Endothelial cell (in vitro differentiated cells): Measurements from ENCODE around the gene RBMS3. TPM values are rescaled to one million over a fixed set of nuclear protein-coding genes. Genes with fewer than 3 reads are reported as not detected.
"Not testable (repeated sequence)": the region's sequence is repeated elsewhere in the genome, so short reads cannot be mapped to it uniquely, and the experiment has no call there.

Experiments
- DNase-seq: peaks from one replicate; pipeline ENCODE4 v3.0.0; 2021; ENCODE audit warnings: low spot score
- H3K27ac Mint-ChIP-seq: one replicate; pipeline ENCODE4 v1.8.0; 2021; ENCODE audit warnings: mixed read lengths, inconsistent platforms; ENCODE audit not compliant: unreplicated experiment
- H3K27me3 Mint-ChIP-seq: one replicate; pipeline ENCODE4 v1.8.0; 2021; ENCODE audit warnings: mild to moderate bottlenecking, moderate library complexity, mixed read lengths, inconsistent platforms; ENCODE audit not compliant: unreplicated experiment
- H3K36me3 Mint-ChIP-seq: one replicate; pipeline ENCODE4 v1.8.0; 2021; ENCODE audit warnings: mild to moderate bottlenecking, low read depth, mixed read lengths, inconsistent platforms; ENCODE audit not compliant: unreplicated experiment
- H3K4me1 Mint-ChIP-seq: one replicate; pipeline ENCODE4 v1.8.0; 2021; ENCODE audit warnings: mild to moderate bottlenecking, mixed read lengths, inconsistent platforms; ENCODE audit not compliant: unreplicated experiment
- H3K4me3 Mint-ChIP-seq: one replicate; pipeline ENCODE4 v1.8.0; 2021; ENCODE audit warnings: mild to moderate bottlenecking, mixed read lengths, inconsistent platforms; ENCODE audit not compliant: unreplicated experiment
- H3K9me3 Mint-ChIP-seq: one replicate; pipeline ENCODE4 v1.8.0; 2021; ENCODE audit warnings: mixed read lengths, inconsistent platforms; ENCODE audit not compliant: unreplicated experiment
- CTCF ChIP-seq: fragments of 200-600 bp; sonication (generic); IDR thresholded peaks from one replicate; pipeline ENCODE4 v1.5.0; 2021; ENCODE audit warnings: antibody characterized with exemption; ENCODE audit not compliant: unreplicated experiment
- total RNA-seq: library from RNA; stranded (reverse); fragmentation: NEBNext Ultra II Directional; extraction: Animal tissue kit (Norgen Biotek cat#: 25700); gene quantifications from one replicate; pipeline ENCODE4 v1.2.1, GENCODE V29; 2021; ENCODE audit not compliant: unreplicated experiment

Gene RBMS3
- total RNA-seq, 1 donor from 2014 or later = 30.9 TPM

- Mint-ChIP-seq H3K4me3 (no peak overlapping the region), H3K9me3 (peaks cover 3% of the 10 kb centered on the region), H3K4me1 (peaks cover 14% of the 10 kb centered on the region), H3K27ac (no peak overlapping the region), H3K27me3 (no peaks in the 10 kb centered on the region), H3K36me3 (no peaks in the 10 kb centered on the region)
- no peak for TF ChIP-seq CTCF
- no peak for DNase-seq
Measured at GRCh38 chr3:30048431-30048830, 767.6 kb downstream of the RBMS3 start.

GRCh38 chr3:30050116-30050515 is 769.2 kb downstream of the RBMS3 start:
- not testable (repeated sequence) for H3K27ac Mint-ChIP-seq, H3K4me3 Mint-ChIP-seq, H3K4me1 Mint-ChIP-seq, H3K9me3 Mint-ChIP-seq, H3K27me3 Mint-ChIP-seq, DNase-seq, H3K36me3 Mint-ChIP-seq

GRCh38 chr3:30059240-30059639 is 778.4 kb downstream of the RBMS3 start:
- DNase-seq = no peak
- H3K9me3 Mint-ChIP-seq = no peaks in the 10 kb centered on the region
- H3K4me3 Mint-ChIP-seq = no peak overlapping the region
- H3K4me1 Mint-ChIP-seq = peaks cover 10% of the 10 kb centered on the region
- TF ChIP-seq CTCF = no peak
- H3K27ac Mint-ChIP-seq = no peak overlapping the region
- no peaks in the 10 kb centered on the region for H3K27me3 Mint-ChIP-seq
- peaks cover 2% of the 10 kb centered on the region for H3K36me3 Mint-ChIP-seq
